ENCODE measurements around the gene SLC19A1.

DNA sequence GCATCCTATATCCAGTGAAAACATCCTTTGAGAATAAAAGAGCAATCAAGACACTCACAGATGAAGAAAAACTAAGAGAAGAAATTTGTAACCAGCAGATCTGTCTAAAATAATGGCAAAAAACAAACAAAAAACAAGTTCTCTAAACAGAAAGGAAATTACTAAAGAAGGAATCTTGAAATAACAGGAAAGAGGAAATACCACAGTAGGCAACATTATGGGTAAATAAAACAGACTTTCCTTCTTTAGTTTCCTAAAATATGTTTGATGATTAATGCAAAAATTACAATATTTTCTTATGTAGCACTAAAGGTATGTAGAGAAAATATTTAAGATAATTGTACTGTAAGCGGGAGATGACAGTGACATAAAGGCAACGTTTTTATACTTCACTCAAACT is 23.5 kb downstream of the SLC19A1 start:
- no peak for TF ChIP-seq POLR2A (IDR thresholded peaks at IDR 0.05)
- TF ChIP-seq, protein P1, sequence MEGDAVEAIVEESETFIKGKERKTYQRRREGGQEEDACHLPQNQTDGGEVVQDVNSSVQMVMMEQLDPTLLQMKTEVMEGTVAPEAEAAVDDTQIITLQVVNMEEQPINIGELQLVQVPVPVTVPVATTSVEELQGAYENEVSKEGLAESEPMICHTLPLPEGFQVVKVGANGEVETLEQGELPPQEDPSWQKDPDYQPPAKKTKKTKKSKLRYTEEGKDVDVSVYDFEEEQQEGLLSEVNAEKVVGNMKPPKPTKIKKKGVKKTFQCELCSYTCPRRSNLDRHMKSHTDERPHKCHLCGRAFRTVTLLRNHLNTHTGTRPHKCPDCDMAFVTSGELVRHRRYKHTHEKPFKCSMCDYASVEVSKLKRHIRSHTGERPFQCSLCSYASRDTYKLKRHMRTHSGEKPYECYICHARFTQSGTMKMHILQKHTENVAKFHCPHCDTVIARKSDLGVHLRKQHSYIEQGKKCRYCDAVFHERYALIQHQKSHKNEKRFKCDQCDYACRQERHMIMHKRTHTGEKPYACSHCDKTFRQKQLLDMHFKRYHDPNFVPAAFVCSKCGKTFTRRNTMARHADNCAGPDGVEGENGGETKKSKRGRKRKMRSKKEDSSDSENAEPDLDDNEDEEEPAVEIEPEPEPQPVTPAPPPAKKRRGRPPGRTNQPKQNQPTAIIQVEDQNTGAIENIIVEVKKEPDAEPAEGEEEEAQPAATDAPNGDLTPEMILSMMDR (IDR thresholded peaks at IDR 0.05), result no peak

All from Peyer's patch (tissue), 4 donors.